ENCODE results near the gene NEK3.
"Not testable (repeated sequence)": the region's sequence is repeated elsewhere in the genome, so short reads cannot be mapped to it uniquely, and the experiment has no call there.

Gene NEK3

GRCh38 chr13:52109116-52109670 is 50.2 kb downstream of the NEK3 start:
- DNase-seq, result no peak

GRCh38 chr13:52105841-52106240 is 53.6 kb downstream of the NEK3 start:
- DNase-seq, result no peak

- DNase-seq, result no peak
These were observed 54.8 kb downstream of the NEK3 start for GRCh38 chr13:52104624-52105023.

GRCh38 chr13:52103386-52103785 is 56.0 kb downstream of the NEK3 start:
- DNase-seq, result no peak

GRCh38 chr13:52102423-52102822 is 57.0 kb downstream of the NEK3 start:
- not testable (repeated sequence) for DNase-seq

- no peak for DNase-seq
These were observed 62.2 kb downstream of the NEK3 start for GRCh38 chr13:52097197-52097596.

- DNase-seq, result no peak
These were observed 62.6 kb downstream of the NEK3 start for GRCh38 chr13:52096748-52097147.

- no peak for DNase-seq
These were observed 63.3 kb downstream of the NEK3 start for GRCh38 chr13:52096062-52096461.

- no peak for DNase-seq
These were observed 67.3 kb downstream of the NEK3 start for GRCh38 chr13:52092087-52092486.

GRCh38 chr13:52091473-52091872 is 67.9 kb downstream of the NEK3 start:
- no peak for DNase-seq

- DNase-seq, result no peak
These were observed 74.0 kb downstream of the NEK3 start for GRCh38 chr13:52085421-52085820.

GRCh38 chr13:52084981-52085380 is 74.4 kb downstream of the NEK3 start:
- DNase-seq, result not testable (repeated sequence)
